Naive thymus-derived CD4-positive, alpha-beta T cell (primary cell): Measurements from ENCODE around the gene NTM. TPM values are rescaled to one million over a fixed set of nuclear protein-coding genes. Genes with fewer than 3 reads are reported as not detected.

ENCODE experiments used
- ATAC-seq: fragments of 150-1000 bp; cut with Tn5 transposase; 2 replicates; pipeline ENCODE4 v1.10.0; 2021; ENCODE audit warnings: mild to moderate bottlenecking, moderate library complexity
- CTCF ChIA-PET: fragments of 350-600 bp; sonication (Branson Sonifier 250); formaldehyde crosslinking; loops from one replicate; lab custom pipeline; 2021; ENCODE audit warnings: antibody characterized with exemption; lab: Charles Lee
- POLR2A ChIA-PET: fragments of 350-600 bp; sonication (Branson Sonifier 250); formaldehyde crosslinking; loops from one replicate; lab custom pipeline; 2021; ENCODE audit warnings: antibody characterized with exemption, inconsistent platforms; lab: Charles Lee
- DNase-seq, 9 donors: peaks; one replicate each; pipeline versions ENCODE4 v3.0.0 to v3.0.0-alpha.2; 2020 to 2022; ENCODE audit warnings: mixed read lengths in 1 of 9
- H3K27ac ChIP-seq: one replicate; pipeline ENCODE4 v1.7.0; 2013; ENCODE audit warnings: mild to moderate bottlenecking, low read depth, low read length, moderate library complexity
- H3K27me3 ChIP-seq, 2 donors: one replicate each; pipeline ENCODE4 v1.7.0; 2013; ENCODE audit warnings: low read length in 2 of 2, mild to moderate bottlenecking in 2 of 2, moderate library complexity in 2 of 2; ENCODE audit not compliant: control insufficient read depth in 2 of 2, insufficient read depth in 2 of 2
- H3K36me3 ChIP-seq, 3 experiments: 1 replicate in 2 of 3; 2 replicates in 1 of 3; pipeline ENCODE4 v1.7.0; 2013; ENCODE audit warnings: low read length in 3 of 3, mild to moderate bottlenecking in 3 of 3, moderate library complexity in 1 of 3; ENCODE audit not compliant: insufficient read depth in 3 of 3, control insufficient read depth in 2 of 3
- H3K4me1 ChIP-seq, 2 donors: one replicate each; pipeline ENCODE4 v1.7.0; 2013; ENCODE audit warnings: low read length in 2 of 2, mild to moderate bottlenecking in 2 of 2, moderate library complexity in 1 of 2; ENCODE audit not compliant: control insufficient read depth in 2 of 2, insufficient read depth in 2 of 2
- H3K4me3 ChIP-seq: 2 replicates; pipeline ENCODE4 v1.7.0; 2013; ENCODE audit warnings: mild to moderate bottlenecking, low read length
- H3K9me3 ChIP-seq, 3 experiments: 1 replicate in 2 of 3; 2 replicates in 1 of 3; pipeline ENCODE4 v1.7.0; 2013; ENCODE audit warnings: low read length in 3 of 3; ENCODE audit not compliant: control insufficient read depth in 2 of 3
- H3K27ac Mint-ChIP-seq, 9 donors: one replicate each; pipeline ENCODE4 v1.8.0; 2020 to 2022; ENCODE audit warnings: mixed read lengths in 9 of 9, mild to moderate bottlenecking in 8 of 9, moderate library complexity in 5 of 9, inconsistent platforms in 2 of 9
- H3K27me3 Mint-ChIP-seq, 5 donors: one replicate each; pipeline ENCODE4 v1.8.0; 2021 to 2022; ENCODE audit warnings: mixed read lengths in 5 of 5, mild to moderate bottlenecking in 1 of 5
- H3K36me3 Mint-ChIP-seq, 5 donors: one replicate each; pipeline ENCODE4 v1.8.0; 2020 to 2022; ENCODE audit warnings: mixed read lengths in 5 of 5, mild to moderate bottlenecking in 3 of 5, inconsistent platforms in 1 of 5
- H3K4me1 Mint-ChIP-seq, 7 donors: one replicate each; pipeline ENCODE4 v1.8.0; 2020 to 2022; ENCODE audit warnings: mixed read lengths in 7 of 7, mild to moderate bottlenecking in 3 of 7, inconsistent platforms in 1 of 7
- H3K4me3 Mint-ChIP-seq, 10 donors: one replicate each; pipeline ENCODE4 v1.8.0; 2020 to 2022; ENCODE audit warnings: mild to moderate bottlenecking in 10 of 10, mixed read lengths in 10 of 10, moderate library complexity in 6 of 10, inconsistent platforms in 2 of 10
- H3K9me3 Mint-ChIP-seq, 11 donors: one replicate each; pipeline ENCODE4 v1.8.0; 2020 to 2022; ENCODE audit warnings: mixed read lengths in 11 of 11, mild to moderate bottlenecking in 4 of 11, inconsistent platforms in 1 of 11, moderate library complexity in 1 of 11
- intact Hi-C, 2 donors: fragments of 100-400 bp; cut with micrococcal nuclease; formaldehyde crosslinking; loops; one replicate each; pipeline ENCODE4 v1.15.1; 2023
- polyA plus RNA-seq, 2 donors: library from polyadenylated mRNA; unstranded; fragments of 300-500 nt; fragmentation: Illumina TruSeq; gene quantifications; one replicate each; pipeline ENCODE4 v1.2.3, GENCODE V29; 2021
- total RNA-seq, 6 experiments: library from RNA in 5 of 6; stranded (reverse) in 5 of 6; gene quantifications; 1 replicate in 5 of 6; 2 replicates in 1 of 6; pipeline ENCODE4 v1.2.3 and lab custom pipeline; 2021 to 2026

The NTM gene
- total and polyA plus RNA-seq, 7 experiments from 2014 or later = not detected

GRCh38 chr11:131767421-131767820, 397.0 kb downstream of the NTM start:
- H3K36me3 ChIP-seq = no peaks in the 10 kb centered on the region
- H3K4me1 ChIP-seq = no peaks in the 10 kb centered on the region
- ChIA-PET POLR2A (no interaction called here), CTCF (no interaction called here)
- H3K27me3 ChIP-seq = no peaks in the 10 kb centered on the region
- ATAC-seq = no peak
- no peak overlapping the region for H3K4me3 ChIP-seq
- peaks cover 0 to 10% (median 3%) of the 10 kb centered on the region in 11 donors for H3K9me3 Mint-ChIP-seq
- no peaks in the 10 kb centered on the region for H3K9me3 ChIP-seq
- no peak overlapping the region for H3K4me3 Mint-ChIP-seq
- no peak overlapping the region for H3K27ac Mint-ChIP-seq
- H3K36me3 Mint-ChIP-seq = no peaks in the 10 kb centered on the region
- intact Hi-C loops = no loop called here
- DNase-seq = no peak
- H3K4me1 Mint-ChIP-seq = no peaks in the 10 kb centered on the region
- H3K27me3 Mint-ChIP-seq = no peaks in the 10 kb centered on the region
- H3K27ac ChIP-seq = no peak overlapping the region

- no peak overlapping the region for H3K27ac Mint-ChIP-seq
- CTCF ChIA-PET = no interaction called here
- POLR2A ChIA-PET = no interaction called here
- H3K9me3 Mint-ChIP-seq = peaks cover 0 to 9% (median 0%) of the 10 kb centered on the region in 11 donors
- H3K27me3 ChIP-seq = no peaks in the 10 kb centered on the region
- intact Hi-C loops = no loop called here
- no peaks in the 10 kb centered on the region for H3K4me1 ChIP-seq
- no peaks in the 10 kb centered on the region for H3K36me3 ChIP-seq
- H3K27ac ChIP-seq = no peak overlapping the region
- H3K9me3 ChIP-seq = no peaks in the 10 kb centered on the region
- no peak overlapping the region for H3K4me3 ChIP-seq
- no peaks in the 10 kb centered on the region for H3K36me3 Mint-ChIP-seq
- ATAC-seq = no peak
- H3K4me3 Mint-ChIP-seq = no peak overlapping the region
- peaks cover 0 to 8% (median 0%) of the 10 kb centered on the region in 5 donors for H3K27me3 Mint-ChIP-seq
- no peaks in the 10 kb centered on the region for H3K4me1 Mint-ChIP-seq
- no peak for DNase-seq
Measured at GRCh38 chr11:131770801-131771200, 400.4 kb downstream of the NTM start.

- CTCF ChIA-PET = no interaction called here
- intact Hi-C loops = no loop called here
Measured at GRCh38 chr11:131771471-131771870, 401.1 kb downstream of the NTM start.

GRCh38 chr11:131773626-131774025, 403.2 kb downstream of the NTM start:
- intact Hi-C loops = no loop called here
- Mint-ChIP-seq H3K4me3 (no peak overlapping the region), H3K9me3 (peaks cover 0 to 9% (median 0%) of the 10 kb centered on the region in 11 donors), H3K4me1 (no peaks in the 10 kb centered on the region), H3K27me3 (peaks cover 0 to 8% (median 0%) of the 10 kb centered on the region in 5 donors), H3K36me3 (no peaks in the 10 kb centered on the region), H3K27ac (no peak overlapping the region)
- ATAC-seq (no peak), DNase-seq (no peak)
- Histone ChIP-seq H3K9me3 (no peaks in the 10 kb centered on the region), H3K4me1 (no peaks in the 10 kb centered on the region), H3K4me3 (no peak overlapping the region), H3K27ac (no peak overlapping the region), H3K36me3 (no peaks in the 10 kb centered on the region), H3K27me3 (no peaks in the 10 kb centered on the region)
- ChIA-PET CTCF (no interaction called here), POLR2A (no interaction called here)

More at GRCh38 chr11:131771471-131771870, 401.1 kb downstream of the NTM start:
- peaks cover 0 to 9% (median 0%) of the 10 kb centered on the region in 11 donors for H3K9me3 Mint-ChIP-seq
- POLR2A ChIA-PET = no interaction called here
- no peak overlapping the region for H3K27ac ChIP-seq
- no peaks in the 10 kb centered on the region for H3K4me1 ChIP-seq
- no peaks in the 10 kb centered on the region for H3K9me3 ChIP-seq
- no peaks in the 10 kb centered on the region for H3K27me3 ChIP-seq
- ATAC-seq = no peak
- peaks cover 0 to 8% (median 0%) of the 10 kb centered on the region in 5 donors for H3K27me3 Mint-ChIP-seq
- H3K4me1 Mint-ChIP-seq = no peaks in the 10 kb centered on the region
- H3K4me3 ChIP-seq = no peak overlapping the region
- H3K36me3 Mint-ChIP-seq = no peaks in the 10 kb centered on the region
- DNase-seq = no peak
- no peak overlapping the region for H3K4me3 Mint-ChIP-seq
- H3K36me3 ChIP-seq = no peaks in the 10 kb centered on the region
- H3K27ac Mint-ChIP-seq = no peak overlapping the region

- ChIA-PET CTCF (no interaction called here), POLR2A (no interaction called here)
- H3K4me1 ChIP-seq = no peaks in the 10 kb centered on the region
- Mint-ChIP-seq H3K27ac (no peak overlapping the region), H3K4me1 (no peaks in the 10 kb centered on the region), H3K36me3 (no peaks in the 10 kb centered on the region), H3K4me3 (no peak overlapping the region), H3K27me3 (peaks cover 0 to 14% (median 7%) of the 10 kb centered on the region in 5 donors), H3K9me3 (peaks cover 0 to 9% (median 0%) of the 10 kb centered on the region in 11 donors)
- H3K9me3 ChIP-seq = no peaks in the 10 kb centered on the region
- intact Hi-C loops = no loop called here
- ATAC-seq (no peak), DNase-seq (no peak)
- no peaks in the 10 kb centered on the region for H3K36me3 ChIP-seq
- no peaks in the 10 kb centered on the region for H3K27me3 ChIP-seq
- H3K27ac ChIP-seq = no peak overlapping the region
- no peak overlapping the region for H3K4me3 ChIP-seq
Measured at GRCh38 chr11:131776211-131776610, 405.8 kb downstream of the NTM start.

- intact Hi-C loops = no loop called here
- CTCF ChIA-PET = no interaction called here
- DNase-seq (no peak), ATAC-seq (no peak)
- no peaks in the 10 kb centered on the region for H3K4me1 ChIP-seq
- H3K9me3 ChIP-seq = no peaks in the 10 kb centered on the region
- H3K36me3 ChIP-seq = no peaks in the 10 kb centered on the region
- H3K27me3 ChIP-seq = no peaks in the 10 kb centered on the region
- no peak overlapping the region for H3K27ac Mint-ChIP-seq
- POLR2A ChIA-PET = no interaction called here
- H3K9me3 Mint-ChIP-seq = peaks cover 0 to 13% (median 2%) of the 10 kb centered on the region in 11 donors
- no peak overlapping the region for H3K4me3 Mint-ChIP-seq
- no peak overlapping the region for H3K4me3 ChIP-seq
- H3K27ac ChIP-seq = no peak overlapping the region
- H3K4me1 Mint-ChIP-seq = no peaks in the 10 kb centered on the region
- H3K36me3 Mint-ChIP-seq = no peaks in the 10 kb centered on the region
- peaks cover 0 to 9% (median 0%) of the 10 kb centered on the region in 5 donors for H3K27me3 Mint-ChIP-seq
Measured at GRCh38 chr11:131785801-131786200, 415.4 kb downstream of the NTM start.

- ATAC-seq = no peak
- CTCF ChIA-PET = no interaction called here
- Mint-ChIP-seq H3K4me3 (no peak overlapping the region), H3K27ac (no peak overlapping the region), H3K4me1 (no peaks in the 10 kb centered on the region), H3K9me3 (peaks cover 0 to 7% (median 2%) of the 10 kb centered on the region in 11 donors), H3K27me3 (peaks cover 0 to 5% (median 0%) of the 10 kb centered on the region in 5 donors), H3K36me3 (no peaks in the 10 kb centered on the region)
- Histone ChIP-seq H3K4me1 (no peaks in the 10 kb centered on the region), H3K36me3 (no peaks in the 10 kb centered on the region), H3K4me3 (no peak overlapping the region), H3K9me3 (no peaks in the 10 kb centered on the region), H3K27ac (no peak overlapping the region), H3K27me3 (no peaks in the 10 kb centered on the region)
- intact Hi-C loops = no loop called here
- DNase-seq = no peak
- POLR2A ChIA-PET = no interaction called here
Measured at GRCh38 chr11:131787119-131787518, 416.7 kb downstream of the NTM start.
